ENCODE results near the gene CPED1. TPM values are rescaled to one million over a fixed set of nuclear protein-coding genes. Genes with fewer than 3 reads are reported as not detected.

Gene CPED1
- total RNA-seq, 1 experiment from 2014 or later = 0.13 TPM

GRCh38 chr7:120944826-120945562, 43.5 kb upstream of the CPED1 start:
- no peak for DNase-seq
- H2BK12ac ChIP-seq (ENCODE audit: insufficient read length, low read depth, low read length) = no peak overlapping the region

More at GRCh38 chr7:120944826-120945562, 43.5 kb upstream of the CPED1 start:
- no CpG with 5 or more reads among the region's 6 CpGs for WGBS (ENCODE audit: extremely low coverage, insufficient read length, low lambda C conversion rate)
- Mint-ChIP-seq H3K9me3 (no peaks in the 10 kb centered on the region), H3K27me3 (ENCODE audit: low read depth) (no peaks in the 10 kb centered on the region), H3K27ac (no peak overlapping the region), H3K36me3 (ENCODE audit: insufficient read depth in 1 of 3, low read depth in 3 of 3) (no peaks in the 10 kb centered on the region), H3K4me3 (no peak overlapping the region), H3K4me1 (peaks cover 5 to 8% of the 10 kb centered on the region in 2 experiments)
- H2BK20ac ChIP-seq (ENCODE audit: low read depth, low read length, poor library complexity, severe bottlenecking) = no peak overlapping the region
- H3K4me2 ChIP-seq (ENCODE audit: insufficient read depth, insufficient read length, low read length) = no peak overlapping the region
- H3K79me1 ChIP-seq (ENCODE audit: insufficient read depth, low read depth, low read length, poor library complexity, severe bottlenecking) = no peaks in the 10 kb centered on the region
- no peak overlapping the region for H4K8ac ChIP-seq (replicated peaks; ENCODE audit: insufficient read length, low read depth, low read length)
- H3T11ph ChIP-seq (ENCODE audit: low read length) = no peak overlapping the region
- no peak overlapping the region for H3K18ac ChIP-seq (ENCODE audit: insufficient read length, low read depth, low read length)
- no peak overlapping the region for H3K23ac ChIP-seq (ENCODE audit: insufficient read length, low read depth, low read length)
- no peak overlapping the region for H3K14ac ChIP-seq (ENCODE audit: insufficient read depth, low read length)
- H4K91ac ChIP-seq (ENCODE audit: insufficient read length, low read depth, low read length) = no peak overlapping the region
- no peak overlapping the region for H3K9ac ChIP-seq (ENCODE audit: extremely low read depth, insufficient read length, low read length)
- no peaks in the 10 kb centered on the region for H3K27me3 ChIP-seq (ENCODE audit: insufficient read depth, low read length)
- H2BK15ac ChIP-seq (ENCODE audit: low read depth, low read length) = no peak overlapping the region
- H4K5ac ChIP-seq (ENCODE audit: insufficient read length, low read depth, low read length) = no peak overlapping the region
- H3K9me3 ChIP-seq (ENCODE audit: control insufficient read depth, low read depth, low read length) = no peaks in the 10 kb centered on the region
- H3K4me1 ChIP-seq (ENCODE audit: insufficient read depth, low read length) = no peaks in the 10 kb centered on the region; the same call in 1 of the 2 replicates
- H2BK5ac ChIP-seq (ENCODE audit: insufficient read length, low read length) = no peak overlapping the region
- H3K23me2 ChIP-seq (ENCODE audit: insufficient read length, low read depth, low read length, poor library complexity, severe bottlenecking) = no peaks in the 10 kb centered on the region
- H2AK5ac ChIP-seq (ENCODE audit: insufficient read length, low read length) = no peak overlapping the region
- no peak for TF ChIP-seq CTCF (conservative IDR thresholded peaks at IDR 0.05)
- no peak overlapping the region for H3K56ac ChIP-seq (ENCODE audit: insufficient read length, low read depth, low read length)
- H3K79me2 ChIP-seq (ENCODE audit: insufficient read depth, low read length) = no peaks in the 10 kb centered on the region
- no peak overlapping the region for H3K4ac ChIP-seq (ENCODE audit: low read depth, low read length)
- H2BK120ac ChIP-seq (ENCODE audit: low read depth, low read length, poor library complexity, severe bottlenecking) = no peak overlapping the region
- H3K27ac ChIP-seq (ENCODE audit: insufficient read length, low read depth, low read length) = no peak overlapping the region
- no peak overlapping the region for H2AFZ ChIP-seq (ENCODE audit: low read length)
- no peaks in the 10 kb centered on the region for H4K20me1 ChIP-seq (ENCODE audit: control insufficient read depth, insufficient read depth, insufficient read length)

Data from H9 (cell line).